Measurements from ENCODE around the gene CDH19.

The CDH19 gene

DNA sequence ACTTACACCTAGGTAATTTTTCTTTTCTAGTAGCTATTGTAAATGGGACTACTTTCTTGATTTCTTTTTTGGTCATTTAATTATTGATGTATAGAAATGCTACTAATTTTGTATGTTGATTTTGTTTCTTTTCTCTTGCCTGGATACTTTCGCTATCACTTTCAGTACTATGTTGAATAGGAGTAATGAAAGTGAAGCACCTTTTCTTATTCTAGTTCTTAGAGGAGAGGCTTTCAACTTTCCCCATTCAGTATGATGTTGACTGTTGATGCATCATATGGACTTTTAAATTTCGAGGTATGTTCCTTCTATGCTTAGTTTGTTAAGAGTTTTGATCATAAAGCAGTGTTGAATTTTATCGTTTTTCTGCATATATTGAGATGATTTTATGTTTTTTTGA, 142.5 kb downstream of the CDH19 start:
- WGBS, 2 experiments (ENCODE audit: insufficient coverage in 2 of 2): no CpG with 5 or more reads among the region's 3 CpGs

DNA sequence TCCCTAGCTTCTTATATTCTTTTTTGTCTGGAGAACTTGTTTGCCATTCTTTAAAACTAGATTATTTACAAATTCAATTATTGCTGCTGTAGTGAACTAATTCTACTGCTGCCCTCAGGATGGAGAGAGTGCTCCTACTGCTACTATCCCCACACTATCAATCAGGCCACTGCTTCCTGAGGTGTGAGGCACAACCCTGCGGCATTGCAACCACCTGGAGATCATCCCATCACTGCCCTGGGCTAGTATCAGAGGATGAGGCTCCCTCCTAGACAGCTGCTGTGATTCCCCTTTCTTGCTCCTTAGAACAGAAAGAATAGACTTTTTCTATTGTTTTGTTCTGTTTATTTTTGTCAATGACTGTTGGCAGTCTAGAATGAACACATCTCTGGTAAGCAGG, 146.6 kb downstream of the CDH19 start:
- Histone ChIP-seq H3K4me3 (ENCODE audit: extremely low read depth, insufficient read depth, low read length, poor library complexity, severe bottlenecking) (no peak overlapping the region), H3K36me3 (ENCODE audit: control insufficient read depth, insufficient read depth, low read length) (no peaks in the 10 kb centered on the region), H3K9me3 (ENCODE audit: control insufficient read depth, low read length) (no peaks in the 10 kb centered on the region), H3K4me1 (ENCODE audit: control insufficient read depth, insufficient read depth, low read length, poor library complexity, severe bottlenecking) (no peaks in the 10 kb centered on the region), H3K27ac (ENCODE audit: low read depth, low read length, severe bottlenecking) (no peak overlapping the region)
- WGBS, 2 experiments (ENCODE audit: insufficient coverage in 2 of 2): 50% methylated on average over 1 of the region's 1 CpG; no CpG with 5 or more reads in 1 of the 2 experiments

More for the DNA sequence above, 142.5 kb downstream of the CDH19 start:
- no peaks in the 10 kb centered on the region for H3K4me1 ChIP-seq (ENCODE audit: control insufficient read depth, insufficient read depth, low read length, poor library complexity, severe bottlenecking)
- H3K4me3 ChIP-seq (ENCODE audit: extremely low read depth, insufficient read depth, low read length, poor library complexity, severe bottlenecking): no peak overlapping the region
- H3K36me3 ChIP-seq (ENCODE audit: control insufficient read depth, insufficient read depth, low read length): no peaks in the 10 kb centered on the region
- H3K9me3 ChIP-seq (ENCODE audit: control insufficient read depth, low read length): no peaks in the 10 kb centered on the region
- H3K27ac ChIP-seq (ENCODE audit: low read depth, low read length, severe bottlenecking): no peak overlapping the region
